HG03159 (cell line): ENCODE data around the gene CAMK1.
A peak's percentile ranks its signal among the peaks of the same experiment; 100 is the strongest.

Source experiments
- ATAC-seq: cut with Tn5 transposase; IDR thresholded peaks from one replicate; pipeline ENCODE4 v1.9.1; 2021; ENCODE audit warnings: mild to moderate bottlenecking, moderate library complexity; ENCODE audit not compliant: unreplicated experiment

The CAMK1 gene

DNA sequence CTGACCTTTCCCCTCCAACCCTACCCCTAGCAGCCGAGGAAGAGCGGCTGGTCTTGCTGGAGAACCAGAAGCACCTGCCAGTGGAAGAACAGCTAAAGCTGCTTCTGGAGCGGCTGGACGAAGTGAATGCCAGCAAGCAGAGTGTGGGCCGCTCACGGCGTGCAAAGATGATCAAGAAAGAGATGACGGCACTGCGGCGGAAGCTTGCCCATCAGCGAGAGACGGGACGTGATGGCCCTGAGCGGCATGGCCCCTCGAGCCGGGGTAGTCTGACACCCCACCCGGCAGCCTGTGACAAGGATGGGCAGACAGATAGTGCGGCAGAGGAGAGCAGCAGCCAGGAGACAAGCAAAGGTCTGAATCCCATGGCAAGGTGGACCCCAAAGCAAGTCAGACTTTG is 26.2 kb downstream of the CAMK1 start:
- ATAC-seq: no peak

DNA sequence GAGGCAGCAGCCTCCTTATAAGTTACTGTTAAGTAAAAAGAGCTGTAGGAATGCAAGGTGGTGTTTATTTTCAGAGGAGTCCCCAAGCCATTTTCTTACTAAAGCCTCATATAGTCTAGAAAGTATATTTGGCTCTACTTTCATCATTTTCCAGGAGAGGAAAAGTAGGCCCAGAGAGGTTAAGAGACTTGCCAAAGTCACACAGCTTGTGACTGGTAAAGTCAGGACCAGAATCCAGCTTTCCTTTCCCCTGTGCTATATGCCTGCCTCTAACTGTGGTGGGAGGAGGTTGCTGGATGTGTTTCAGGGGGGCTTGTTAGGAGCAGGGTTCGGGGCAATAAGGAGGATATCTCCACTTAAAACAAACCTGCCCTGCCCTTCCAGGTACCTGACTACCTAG is 27.2 kb downstream of the CAMK1 start:
- ATAC-seq: no peak

GRCh38 chr3:9739181-9739580 is 30.6 kb downstream of the CAMK1 start:
- no peak for ATAC-seq

DNA sequence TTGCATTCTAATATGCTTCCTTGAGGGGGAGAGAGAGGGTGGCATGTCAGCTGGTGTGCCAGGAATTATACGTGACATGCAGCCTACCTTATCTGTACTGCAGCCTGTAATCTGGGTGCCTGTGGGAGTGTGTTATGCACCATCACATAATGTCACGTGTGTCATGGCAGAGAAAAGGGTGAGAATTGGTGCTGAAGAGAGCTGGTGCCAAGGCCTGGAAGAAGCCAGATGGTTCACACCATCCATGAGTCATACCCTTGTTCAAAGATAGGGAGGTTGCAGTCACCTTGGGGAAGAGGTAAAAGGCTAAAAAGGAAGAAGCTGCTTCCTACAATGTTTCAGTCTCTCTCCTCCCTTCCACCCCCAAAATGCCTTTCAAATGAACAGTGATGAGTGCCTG is 32.9 kb downstream of the CAMK1 start:
- no peak for ATAC-seq

- no peak for ATAC-seq
These were observed 37.0 kb downstream of the CAMK1 start for GRCh38 chr3:9732740-9733115.

DNA sequence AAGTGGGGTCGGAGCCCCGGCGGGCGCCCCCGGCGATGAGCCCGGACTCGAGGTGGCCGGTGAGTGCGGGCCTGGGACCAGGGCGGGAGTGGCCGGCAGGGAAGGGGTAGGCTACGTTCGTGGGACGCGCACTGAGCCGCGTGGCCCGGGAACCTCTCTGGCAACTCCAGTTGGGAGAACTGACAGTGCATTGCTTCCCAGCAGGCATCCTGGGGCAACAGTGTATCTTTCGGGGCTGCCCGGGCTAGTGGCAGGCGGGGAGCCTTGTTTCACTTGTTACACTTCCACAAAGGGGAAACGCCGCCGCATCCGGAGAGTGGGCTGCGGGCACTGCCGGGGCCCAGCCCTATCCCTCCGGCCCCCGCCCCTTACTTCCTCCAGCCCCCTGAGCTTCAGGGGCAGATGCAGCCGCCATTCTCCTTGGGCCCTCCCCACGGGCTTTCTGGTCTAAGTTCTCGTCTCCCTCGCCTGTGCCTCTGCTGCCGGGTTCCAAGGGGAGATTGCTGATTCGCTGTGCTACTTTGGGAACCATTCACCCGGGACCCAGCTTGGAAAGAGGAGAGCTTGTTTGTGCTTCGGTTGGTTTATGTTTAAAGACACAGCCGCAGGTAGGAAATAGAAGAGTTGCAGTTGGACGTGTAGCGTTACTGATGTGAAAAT is 37.5 kb downstream of the CAMK1 start:
- peak; percentile 3 for ATAC-seq

- peak; percentile 89 for ATAC-seq
These were observed 38.3 kb downstream of the CAMK1 start, which contains the start of gene BRPF1 for GRCh38 chr3:9731206-9732079. TSS of gene BRPF1 (plus strand) at chr3:9731735. CDS start at chr3:9734141, 2,406 bp downstream.

- ATAC-seq: peak; percentile 35
These were observed 39.0 kb downstream of the CAMK1 start for GRCh38 chr3:9730657-9731205.

DNA sequence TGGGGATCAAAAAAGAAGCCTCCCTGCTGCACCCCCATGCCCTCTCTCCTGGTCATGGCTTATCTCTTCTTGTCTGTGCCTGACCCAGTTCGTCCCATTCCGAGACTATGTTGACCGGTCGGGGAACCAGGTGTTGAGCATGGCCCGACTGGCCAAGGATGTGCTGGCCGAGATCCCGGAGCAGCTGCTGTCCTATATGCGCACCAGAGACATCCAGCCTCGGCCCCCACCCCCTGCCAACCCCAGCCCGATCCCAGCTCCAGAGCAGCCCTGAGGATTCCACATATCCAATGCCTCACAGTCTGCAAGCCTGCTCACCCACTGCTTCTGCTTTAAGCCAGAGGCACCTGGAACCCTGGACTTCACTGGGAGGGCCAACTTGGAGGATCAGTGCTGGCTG is 40.3 kb downstream of the CAMK1 start:
- ATAC-seq: no peak

GRCh38 chr3:9727743-9728142 is 42.0 kb downstream of the CAMK1 start:
- no peak for ATAC-seq

GRCh38 chr3:9727041-9727595 is 42.6 kb downstream of the CAMK1 start:
- no peak for ATAC-seq

DNA sequence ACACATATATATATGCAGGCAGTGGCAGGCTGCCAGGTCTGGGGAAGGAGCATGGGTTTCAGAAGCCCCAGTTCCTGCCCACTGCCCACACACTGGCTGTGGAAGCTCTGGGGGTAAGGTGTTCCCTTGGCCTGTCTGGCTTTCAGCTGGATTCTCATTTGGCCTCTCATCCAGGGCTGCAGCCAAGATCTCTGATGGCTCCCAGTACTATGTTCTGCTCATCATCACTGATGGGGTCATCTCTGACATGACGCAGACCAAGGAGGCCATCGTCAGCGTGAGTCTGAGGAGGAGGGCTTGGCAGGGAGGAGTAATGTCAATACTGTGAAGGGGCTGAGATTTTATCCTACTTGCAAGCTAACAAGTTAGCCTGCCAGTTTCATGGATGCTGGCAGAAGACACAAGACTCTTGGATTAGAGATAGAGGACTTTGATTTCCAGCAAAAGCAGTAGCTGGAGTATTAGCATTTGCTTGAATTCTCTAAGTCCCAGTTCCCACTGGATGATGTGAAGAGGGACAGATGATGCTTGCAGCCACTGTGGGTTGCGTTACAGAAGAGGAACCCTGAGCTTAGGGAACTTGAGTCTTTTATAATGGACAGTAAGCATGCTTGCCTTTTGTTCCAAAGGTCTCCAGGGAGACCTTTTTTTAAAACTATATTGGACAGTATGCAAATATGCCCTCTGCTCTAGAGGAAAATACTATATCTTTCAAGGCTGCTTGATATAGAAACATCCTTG is 43.8 kb downstream of the CAMK1 start:
- no peak for ATAC-seq

- no peak for ATAC-seq
These were observed 48.1 kb downstream of the CAMK1 start for GRCh38 chr3:9721700-9722060.

DNA sequence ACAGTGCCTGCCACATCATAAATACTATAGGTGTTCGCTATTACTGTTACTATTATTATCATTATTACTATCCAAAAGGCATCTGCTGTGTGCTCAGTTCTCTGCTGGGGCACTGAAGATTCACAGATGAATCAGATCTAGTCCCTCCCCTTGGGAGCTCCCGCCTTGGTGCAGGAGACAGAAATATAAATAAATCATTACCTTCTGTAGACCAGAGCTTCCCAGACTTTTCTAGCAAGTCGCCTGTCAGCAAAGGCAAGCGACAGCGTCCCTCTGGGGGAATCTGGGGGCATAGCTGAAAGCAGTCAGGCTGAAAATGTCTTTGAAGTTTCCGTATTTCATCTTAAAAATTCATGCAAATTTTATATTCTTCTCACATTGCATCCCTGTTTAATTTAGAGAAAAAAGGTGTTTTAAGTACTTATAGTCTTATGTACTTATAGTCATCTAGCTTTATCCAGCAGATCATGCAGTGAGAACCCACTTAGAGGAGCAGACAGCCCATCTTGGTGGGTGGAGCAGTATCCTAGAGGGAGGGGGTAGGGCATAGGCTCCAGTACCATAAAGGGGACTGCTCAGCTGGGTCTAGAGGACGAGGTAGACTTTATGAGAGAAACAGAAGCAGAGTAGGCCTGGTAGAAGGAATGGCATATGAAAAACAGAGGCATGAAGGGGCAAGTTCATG is 48.6 kb downstream of the CAMK1 start:
- ATAC-seq: no peak

- ATAC-seq: no peak
These were observed 51.6 kb downstream of the CAMK1 start for GRCh38 chr3:9718118-9718517.

DNA sequence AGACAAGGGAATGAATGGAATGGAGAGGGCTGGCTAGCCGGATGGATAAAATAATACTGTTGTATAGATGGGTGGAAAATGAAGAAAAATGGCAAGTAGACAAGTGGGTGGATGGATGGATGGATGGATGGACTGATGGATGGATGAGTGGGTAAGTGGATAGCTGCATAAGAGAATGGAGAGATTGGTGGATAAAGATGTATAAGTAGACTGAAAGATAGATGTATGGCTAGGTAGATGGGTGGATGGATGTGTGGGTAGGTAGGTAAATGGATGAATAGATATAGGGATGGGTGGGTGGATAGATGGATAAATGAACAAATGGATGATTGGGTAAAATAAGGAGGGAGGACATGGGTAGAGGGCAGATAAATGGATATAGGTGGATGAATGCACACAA is 52.2 kb downstream of the CAMK1 start:
- no peak for ATAC-seq

DNA sequence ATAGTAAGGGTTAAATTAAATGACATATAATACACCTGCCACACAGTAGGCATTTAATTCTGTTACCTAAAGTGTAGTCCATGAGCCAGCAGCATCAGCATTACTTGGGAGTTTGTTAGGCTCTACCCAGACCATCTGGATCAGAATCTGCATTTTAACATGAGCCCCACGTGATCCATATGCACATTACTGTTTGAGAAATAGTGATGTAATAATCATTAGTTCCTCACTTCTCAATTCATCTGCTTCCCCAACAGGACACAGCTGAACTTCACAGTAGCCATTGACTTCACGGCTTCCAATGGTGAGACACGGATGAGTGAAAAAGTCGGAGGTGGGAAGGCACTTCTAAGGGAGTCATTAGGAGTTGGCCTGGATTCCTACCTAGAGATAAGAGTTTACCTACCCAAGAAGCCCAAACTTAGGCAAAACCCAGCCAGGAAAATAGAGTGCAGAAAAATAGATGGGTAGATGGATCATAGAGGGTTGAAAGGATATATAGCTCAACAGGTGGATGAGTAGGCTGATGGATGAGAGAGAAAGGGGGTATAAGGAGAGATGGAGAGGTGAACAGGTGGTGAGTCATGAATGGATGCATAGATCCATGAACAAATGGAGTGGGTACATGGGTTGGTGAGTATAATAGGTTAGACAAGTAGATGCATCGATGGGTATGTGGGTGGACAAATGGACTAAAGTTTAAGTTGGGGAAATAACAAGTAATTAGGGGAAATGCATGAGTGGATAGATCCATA is 52.8 kb downstream of the CAMK1 start:
- ATAC-seq: no peak

DNA sequence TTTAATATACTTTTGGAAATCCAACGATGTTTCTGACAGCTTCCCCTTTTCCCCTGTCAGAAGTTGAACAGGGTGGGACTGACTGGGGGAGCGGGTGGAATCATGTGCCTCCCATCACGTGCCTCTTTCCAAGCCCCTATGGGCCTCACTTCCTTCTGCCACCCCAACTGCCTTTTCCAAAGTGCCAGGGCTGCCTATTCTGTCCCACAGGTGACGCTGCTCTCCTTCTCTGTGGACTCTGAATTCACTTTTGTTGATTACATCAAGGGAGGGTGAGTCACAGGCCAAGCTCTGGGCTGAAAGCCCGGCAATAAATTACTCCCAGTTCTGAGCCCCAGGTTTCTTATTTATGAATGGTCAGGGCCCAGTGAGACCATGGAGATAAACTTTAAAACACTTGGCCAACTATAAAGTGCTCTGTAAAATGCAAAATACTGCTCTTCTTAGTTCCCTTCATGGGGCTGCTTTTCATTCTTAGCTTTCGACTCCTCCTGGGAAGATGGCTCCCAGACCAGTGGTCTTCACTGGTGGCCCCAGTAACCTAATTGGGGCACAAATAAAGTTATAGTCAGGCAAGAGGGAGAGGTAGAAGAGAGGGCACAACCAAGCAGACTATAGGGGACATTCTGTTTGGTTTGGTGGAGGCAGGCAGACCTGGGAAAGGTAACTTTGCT is 53.8 kb downstream of the CAMK1 start:
- no peak for ATAC-seq

DNA sequence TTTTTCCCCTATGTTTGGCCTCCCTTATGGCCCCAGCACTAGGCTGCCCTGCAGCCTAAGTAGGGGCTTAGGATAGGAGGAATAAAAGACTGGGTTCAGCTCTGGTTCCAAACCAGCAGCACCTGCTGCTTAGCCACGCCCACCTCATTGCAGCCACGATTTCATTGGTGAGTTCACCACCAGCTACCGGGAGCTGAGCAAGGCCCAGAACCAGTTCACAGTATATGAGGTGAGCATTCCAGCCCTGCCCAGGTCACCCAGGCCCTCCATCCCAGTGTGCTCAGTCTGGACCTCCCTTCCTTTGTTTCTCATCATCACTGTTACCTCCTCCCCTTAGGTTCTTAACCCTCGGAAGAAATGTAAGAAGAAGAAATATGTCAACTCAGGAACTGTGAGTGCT is 54.6 kb downstream of the CAMK1 start:
- no peak for ATAC-seq
